Measurements from ENCODE around the gene CCNYL1.
"Not testable (repeated sequence)": the region's sequence is repeated elsewhere in the genome, so short reads cannot be mapped to it uniquely, and the experiment has no call there.

Gene CCNYL1

DNA sequence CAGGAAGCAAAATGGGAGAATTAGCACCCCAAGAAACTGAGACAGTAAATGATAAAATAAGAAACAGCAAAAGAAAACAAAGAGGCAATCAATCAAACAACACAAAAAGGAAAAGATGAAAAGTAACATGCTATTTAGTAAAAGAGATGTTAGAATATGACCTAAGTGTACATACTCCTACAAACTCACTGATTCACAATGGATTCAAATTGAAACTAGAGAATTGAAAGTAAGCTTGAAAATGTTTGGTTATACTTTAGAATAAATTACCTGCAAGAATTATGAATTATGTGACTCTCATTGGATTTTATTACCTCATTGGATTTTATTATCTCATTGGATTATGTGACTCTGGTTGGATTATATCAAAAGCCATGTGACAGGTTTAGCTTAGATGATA lies 22.8 kb upstream of the CCNYL1 start:
- intact Hi-C loops (cut with micrococcal nuclease) = no loop called here
- H3K27ac Mint-ChIP-seq = no peak overlapping the region
- peaks cover 31% of the 10 kb centered on the region for H3K4me1 Mint-ChIP-seq (ENCODE audit: low read depth)
- no peak overlapping the region for H3K4me3 Mint-ChIP-seq
- no peaks in the 10 kb centered on the region for H3K9me3 Mint-ChIP-seq
- no peaks in the 10 kb centered on the region for H3K27me3 Mint-ChIP-seq
- no peaks in the 10 kb centered on the region for H3K36me3 Mint-ChIP-seq (ENCODE audit: low read depth)

GRCh38 chr2:207690845-207691461 lies 20.5 kb upstream of the CCNYL1 start:
- H3K4me3 Mint-ChIP-seq; H3K27me3 Mint-ChIP-seq; H3K36me3 Mint-ChIP-seq (ENCODE audit: low read depth); H3K9me3 Mint-ChIP-seq; intact Hi-C loops (cut with micrococcal nuclease): not testable (repeated sequence)
- Mint-ChIP-seq H3K27ac (peak overlapping the region; percentile 61), H3K4me1 (ENCODE audit: low read depth) (peaks cover 31% of the 10 kb centered on the region)

GRCh38 chr2:207692206-207693065 lies 19.0 kb upstream of the CCNYL1 start:
- intact Hi-C loops (cut with micrococcal nuclease) = no loop called here
- Mint-ChIP-seq H3K4me3 (no peak overlapping the region), H3K27me3 (no peaks in the 10 kb centered on the region), H3K36me3 (ENCODE audit: low read depth) (peaks cover 3% of the 10 kb centered on the region), H3K4me1 (ENCODE audit: low read depth) (peaks cover 43% of the 10 kb centered on the region), H3K27ac (no peak overlapping the region), H3K9me3 (no peaks in the 10 kb centered on the region)

DNA sequence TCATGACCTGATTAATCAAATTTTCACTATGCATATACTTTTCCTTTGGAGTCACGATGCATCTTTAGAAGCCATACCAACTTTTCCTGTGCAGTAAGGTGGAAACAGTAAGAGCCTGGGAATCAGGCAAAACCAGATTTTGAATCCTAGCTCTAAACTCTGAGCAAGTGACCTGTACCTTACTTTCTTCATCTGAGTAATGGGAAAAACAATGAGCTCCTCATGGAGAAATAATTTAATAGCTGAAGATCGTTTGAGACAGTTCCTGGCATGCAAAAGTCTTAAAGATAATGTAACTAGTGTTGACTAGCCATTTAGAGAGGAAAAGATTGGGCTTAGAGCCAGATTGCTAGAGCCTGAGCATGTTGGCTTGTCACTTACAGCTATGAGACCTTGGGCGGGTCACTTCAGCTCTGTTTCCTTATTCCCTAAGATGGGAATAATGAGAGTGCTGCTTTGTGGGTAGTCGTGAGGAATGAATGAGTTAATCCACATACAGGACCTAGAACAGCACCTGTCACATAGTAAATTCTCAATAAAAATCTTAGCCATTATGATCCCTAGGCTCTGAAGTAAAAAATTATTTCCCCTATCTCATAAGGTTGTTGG lies 17.7 kb upstream of the CCNYL1 start:
- intact Hi-C loops (cut with micrococcal nuclease) = no loop called here
- no peak overlapping the region for H3K4me3 Mint-ChIP-seq
- peaks cover 6% of the 10 kb centered on the region for H3K36me3 Mint-ChIP-seq (ENCODE audit: low read depth)
- no peaks in the 10 kb centered on the region for H3K27me3 Mint-ChIP-seq
- H3K4me1 Mint-ChIP-seq (ENCODE audit: low read depth) = peaks cover 50% of the 10 kb centered on the region
- no peak overlapping the region for H3K27ac Mint-ChIP-seq
- H3K9me3 Mint-ChIP-seq = no peaks in the 10 kb centered on the region

DNA sequence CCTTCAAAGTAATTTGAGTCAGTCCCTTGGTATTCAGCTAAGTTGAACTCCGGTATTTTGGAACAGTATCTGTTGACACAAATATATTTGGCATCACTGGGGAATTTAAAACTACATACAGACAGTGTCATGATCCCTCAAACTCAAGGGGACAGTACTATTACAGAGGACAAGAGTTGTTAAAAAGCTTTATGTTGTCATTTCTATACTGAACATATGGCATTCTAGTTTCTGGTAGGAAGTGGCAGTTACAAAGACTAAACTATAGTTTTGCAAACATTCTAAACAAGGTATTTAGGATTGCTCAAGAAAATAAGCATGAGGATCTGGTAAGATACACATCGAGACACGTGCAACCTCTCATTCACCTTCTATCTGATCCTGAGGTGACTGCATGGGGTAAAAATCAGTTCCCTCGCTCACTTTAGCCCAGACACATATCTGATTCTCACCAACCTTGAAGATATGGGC lies 16.6 kb upstream of the CCNYL1 start:
- H3K27me3 Mint-ChIP-seq = no peaks in the 10 kb centered on the region
- peaks cover 54% of the 10 kb centered on the region for H3K4me1 Mint-ChIP-seq (ENCODE audit: low read depth)
- intact Hi-C loops (cut with micrococcal nuclease) = no loop called here
- H3K9me3 Mint-ChIP-seq = no peaks in the 10 kb centered on the region
- peaks cover 6% of the 10 kb centered on the region for H3K36me3 Mint-ChIP-seq (ENCODE audit: low read depth)
- H3K4me3 Mint-ChIP-seq = no peak overlapping the region
- no peak overlapping the region for H3K27ac Mint-ChIP-seq

GRCh38 chr2:207695293-207695692 lies 16.1 kb upstream of the CCNYL1 start:
- no peak overlapping the region for H3K4me3 Mint-ChIP-seq
- H3K27ac Mint-ChIP-seq = no peak overlapping the region
- H3K4me1 Mint-ChIP-seq (ENCODE audit: low read depth) = peaks cover 54% of the 10 kb centered on the region
- peaks cover 6% of the 10 kb centered on the region for H3K36me3 Mint-ChIP-seq (ENCODE audit: low read depth)
- no peaks in the 10 kb centered on the region for H3K9me3 Mint-ChIP-seq
- no peaks in the 10 kb centered on the region for H3K27me3 Mint-ChIP-seq
- intact Hi-C loops (cut with micrococcal nuclease) = no loop called here

GRCh38 chr2:207696911-207697310 lies 14.5 kb upstream of the CCNYL1 start:
- H3K4me3 Mint-ChIP-seq; intact Hi-C loops (cut with micrococcal nuclease); H3K9me3 Mint-ChIP-seq; H3K36me3 Mint-ChIP-seq (ENCODE audit: low read depth); H3K27me3 Mint-ChIP-seq; H3K27ac Mint-ChIP-seq: not testable (repeated sequence)
- peaks cover 39% of the 10 kb centered on the region for H3K4me1 Mint-ChIP-seq (ENCODE audit: low read depth)

DNA sequence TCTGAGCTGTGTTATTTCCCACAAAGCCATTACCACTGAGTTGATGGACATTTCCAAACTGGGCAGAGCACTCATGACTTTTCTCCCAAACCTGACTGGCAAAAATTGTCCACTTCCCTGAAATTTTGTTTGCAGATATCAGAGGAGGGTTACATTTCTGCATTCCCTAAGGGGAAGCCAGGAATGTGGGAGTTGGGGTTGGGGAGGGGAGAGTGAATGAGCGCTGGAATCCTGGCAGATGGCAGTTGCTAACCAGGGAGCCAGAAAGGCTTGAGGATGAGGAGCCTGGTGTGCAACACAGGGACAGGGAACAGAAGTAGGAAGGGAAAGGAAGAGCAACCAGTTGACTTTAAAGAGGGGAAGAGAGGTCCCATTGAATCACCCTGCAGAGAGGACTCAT lies 14.0 kb upstream of the CCNYL1 start:
- Mint-ChIP-seq H3K27me3 (no peaks in the 10 kb centered on the region), H3K4me3 (no peak overlapping the region), H3K9me3 (no peaks in the 10 kb centered on the region), H3K36me3 (ENCODE audit: low read depth) (peaks cover 6% of the 10 kb centered on the region), H3K27ac (peak overlapping the region; percentile 74), H3K4me1 (ENCODE audit: low read depth) (peaks cover 34% of the 10 kb centered on the region)
- intact Hi-C loops (cut with micrococcal nuclease) = no loop called here

GRCh38 chr2:207698301-207698700 lies 13.1 kb upstream of the CCNYL1 start:
- H3K4me3 Mint-ChIP-seq = no peak overlapping the region
- H3K27me3 Mint-ChIP-seq = no peaks in the 10 kb centered on the region
- H3K27ac Mint-ChIP-seq = peak overlapping the region; percentile 74
- intact Hi-C loops (cut with micrococcal nuclease) = no loop called here
- H3K36me3 Mint-ChIP-seq (ENCODE audit: low read depth) = peaks cover 6% of the 10 kb centered on the region
- no peaks in the 10 kb centered on the region for H3K9me3 Mint-ChIP-seq
- peaks cover 28% of the 10 kb centered on the region for H3K4me1 Mint-ChIP-seq (ENCODE audit: low read depth)

DNA sequence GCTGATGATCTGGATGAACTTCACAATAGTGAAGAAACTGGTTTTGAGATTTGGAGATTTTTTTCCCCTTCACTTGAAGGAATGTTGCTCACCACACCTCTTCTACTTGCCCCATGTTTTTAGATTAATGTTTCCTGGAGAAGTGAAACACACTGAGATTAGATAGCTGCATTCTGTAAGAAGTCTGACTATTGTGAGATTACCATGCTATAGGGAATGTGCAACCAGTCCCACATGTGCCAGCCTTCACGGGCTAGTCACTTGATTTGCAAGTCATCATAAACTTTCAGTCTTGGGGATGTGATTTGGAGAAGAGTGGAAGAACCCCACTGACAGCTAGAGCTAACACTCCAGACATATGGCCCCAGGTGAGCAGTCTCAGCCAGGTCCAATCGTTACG lies 7.4 kb upstream of the CCNYL1 start:
- Mint-ChIP-seq H3K9me3 (no peaks in the 10 kb centered on the region), H3K27ac (peak overlapping the region; percentile 56), H3K27me3 (no peaks in the 10 kb centered on the region), H3K36me3 (ENCODE audit: low read depth) (no peaks in the 10 kb centered on the region), H3K4me1 (ENCODE audit: low read depth) (peaks cover 34% of the 10 kb centered on the region), H3K4me3 (no peak overlapping the region)
- intact Hi-C loops (cut with micrococcal nuclease) = no loop called here

DNA sequence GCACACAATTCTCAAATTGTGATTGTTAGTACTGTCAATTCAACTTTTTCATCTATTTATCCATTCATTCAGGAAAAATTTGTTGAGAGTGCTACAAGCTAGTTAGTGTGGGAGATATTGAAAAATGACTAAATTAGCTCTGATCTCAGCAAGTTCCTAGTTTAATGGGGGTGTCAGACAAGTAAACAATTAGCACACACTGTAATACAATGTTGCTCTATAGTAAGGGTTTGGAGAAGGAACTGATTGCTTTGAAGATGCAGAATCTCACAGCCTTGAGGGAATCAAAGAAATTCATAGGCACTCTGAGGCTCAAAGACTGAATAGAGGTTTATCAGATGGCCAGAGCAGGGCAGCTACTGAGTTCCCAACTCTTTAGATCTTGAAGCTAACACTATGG lies 6.8 kb upstream of the CCNYL1 start:
- Mint-ChIP-seq H3K27ac (peak overlapping the region; percentile 56), H3K4me3 (no peak overlapping the region), H3K36me3 (ENCODE audit: low read depth) (no peaks in the 10 kb centered on the region), H3K9me3 (no peaks in the 10 kb centered on the region), H3K27me3 (no peaks in the 10 kb centered on the region), H3K4me1 (ENCODE audit: low read depth) (peaks cover 38% of the 10 kb centered on the region)
- intact Hi-C loops (cut with micrococcal nuclease) = no loop called here

GRCh38 chr2:207706936-207707860 lies 4.2 kb upstream of the CCNYL1 start:
- Mint-ChIP-seq H3K27ac (no peak overlapping the region), H3K9me3 (no peaks in the 10 kb centered on the region), H3K4me1 (ENCODE audit: low read depth) (peaks cover 40% of the 10 kb centered on the region), H3K4me3 (no peak overlapping the region), H3K27me3 (no peaks in the 10 kb centered on the region), H3K36me3 (ENCODE audit: low read depth) (peaks cover 6% of the 10 kb centered on the region)
- intact Hi-C loops (cut with micrococcal nuclease) = no loop called here

GRCh38 chr2:207711750-207712530 lies 500 bp downstream of the CCNYL1 start:
- Mint-ChIP-seq H3K36me3 (ENCODE audit: low read depth) (peaks cover 19% of the 10 kb centered on the region), H3K27me3 (no peaks in the 10 kb centered on the region), H3K4me1 (ENCODE audit: low read depth) (peaks cover 47% of the 10 kb centered on the region), H3K4me3 (peak overlapping the region; percentile 97), H3K27ac (peak overlapping the region; percentile 96), H3K9me3 (no peaks in the 10 kb centered on the region)
- intact Hi-C loops (cut with micrococcal nuclease) = loop anchor here (1.0 to 5.0 kb wide), 3 partner anchors 50 to 180 kb away; partner anchors contain the start of gene METTL21A

All from dendritic cell treated with granulocyte-macrophage colony-stimulating factor and Interleukin-4, amounts not matched to agents 40 ng/mL and 50 ng/mL, for 4 days (primary cell).